NT2/D1 (cell line): Measurements from ENCODE around the gene LRRC15.

Source experiments
- SUZ12 ChIP-seq: IDR thresholded peaks from 2 replicates; pipeline ENCODE4 v1.6.1; 2011; ENCODE audit not compliant: insufficient read length, insufficient read depth; ENCODE audit errors: extremely low read depth
- YY1 ChIP-seq: IDR thresholded peaks from 2 replicates; pipeline ENCODE4 v1.6.1; 2011; ENCODE audit not compliant: insufficient read length, insufficient read depth
- ZNF274 ChIP-seq: IDR thresholded peaks from 2 replicates; pipeline ENCODE4 v1.6.1; 2011; ENCODE audit warnings: mild to moderate bottlenecking, low read depth, low read length

DNA sequence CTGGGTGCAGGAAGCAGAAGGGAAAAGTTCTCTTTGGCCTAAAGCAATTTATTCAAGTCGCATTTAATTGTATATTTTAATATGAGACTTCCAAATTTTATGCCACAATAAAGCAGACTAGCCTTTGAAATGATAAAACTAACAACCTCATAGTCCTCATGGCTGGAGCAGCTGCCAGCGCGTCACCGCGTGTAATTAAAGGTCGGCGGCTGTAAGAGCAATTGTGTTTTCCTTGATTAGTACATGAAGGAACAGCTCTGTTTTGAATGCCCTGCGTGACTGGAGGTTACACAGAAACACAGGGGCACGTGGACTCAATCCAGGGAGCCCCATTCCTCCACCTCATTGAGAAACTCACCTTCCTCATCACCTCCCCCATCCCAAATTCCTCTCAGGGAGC is 10.1 kb upstream of the LRRC15 start:
- TF ChIP-seq YY1 (no peak), ZNF274 (no peak), SUZ12 (no peak)
